HG02642 (cell line): ENCODE results near the gene POLR2B.
A peak's percentile ranks its signal among the peaks of the same experiment; 100 is the strongest.
"Not testable (repeated sequence)": the region's sequence is repeated elsewhere in the genome, so short reads cannot be mapped to it uniquely, and the experiment has no call there.

ENCODE experiments used
- ATAC-seq: cut with Tn5 transposase; IDR thresholded peaks from one replicate; pipeline ENCODE4 v1.9.1; 2021; ENCODE audit warnings: mild to moderate bottlenecking; ENCODE audit not compliant: unreplicated experiment, poor library complexity

The POLR2B gene

GRCh38 chr4:56981795-56982201, 3.1 kb downstream of the POLR2B start:
- ATAC-seq = no peak

GRCh38 chr4:56986192-56986591, 7.5 kb downstream of the POLR2B start:
- ATAC-seq = no peak

GRCh38 chr4:56986952-56987351, 8.3 kb downstream of the POLR2B start:
- ATAC-seq = no peak

DNA sequence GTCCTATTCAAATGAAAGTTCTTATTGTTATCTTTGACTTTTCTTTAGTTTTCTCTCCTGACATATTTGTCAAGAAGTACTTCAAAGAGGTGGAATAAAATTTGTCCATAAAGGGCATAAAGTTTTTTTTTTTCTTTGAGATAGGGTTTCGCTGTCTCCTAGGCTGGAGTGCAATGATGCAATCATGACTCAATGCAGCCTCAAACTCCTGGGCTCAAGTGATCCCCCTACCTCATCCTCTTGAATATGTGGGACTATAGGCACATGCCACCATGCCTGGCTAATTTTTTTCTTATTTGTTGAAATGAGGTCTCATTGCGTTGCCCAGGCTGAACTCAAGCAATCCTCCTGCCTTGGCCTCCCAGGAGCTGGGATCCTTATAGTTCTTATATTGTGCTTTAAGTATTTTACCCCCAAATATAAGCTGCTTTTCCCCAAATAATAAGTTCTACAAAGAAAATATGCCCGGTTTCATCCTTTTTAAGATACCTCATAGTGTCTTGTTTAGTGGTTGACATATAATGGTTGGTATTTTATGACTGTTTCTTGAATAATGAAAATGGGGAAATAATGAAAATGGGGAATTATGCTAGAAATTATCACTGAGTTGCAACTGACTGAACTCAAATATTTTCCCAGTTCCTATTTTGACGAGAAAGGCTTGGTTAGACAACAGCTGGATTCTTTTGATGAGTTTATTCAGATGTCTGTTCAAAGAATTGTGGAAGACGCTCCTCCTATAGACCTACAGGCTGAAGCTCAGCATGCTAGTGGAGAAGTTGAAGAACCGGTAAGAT, 11.6 kb downstream of the POLR2B start:
- no peak for ATAC-seq

- ATAC-seq = no peak
These were observed 16.8 kb downstream of the POLR2B start for GRCh38 chr4:56995525-56995924.

- ATAC-seq = no peak
These were observed 21.1 kb downstream of the POLR2B start for GRCh38 chr4:56999751-57000150.

GRCh38 chr4:57013543-57014120, 34.9 kb downstream of the POLR2B start:
- no peak for ATAC-seq

DNA sequence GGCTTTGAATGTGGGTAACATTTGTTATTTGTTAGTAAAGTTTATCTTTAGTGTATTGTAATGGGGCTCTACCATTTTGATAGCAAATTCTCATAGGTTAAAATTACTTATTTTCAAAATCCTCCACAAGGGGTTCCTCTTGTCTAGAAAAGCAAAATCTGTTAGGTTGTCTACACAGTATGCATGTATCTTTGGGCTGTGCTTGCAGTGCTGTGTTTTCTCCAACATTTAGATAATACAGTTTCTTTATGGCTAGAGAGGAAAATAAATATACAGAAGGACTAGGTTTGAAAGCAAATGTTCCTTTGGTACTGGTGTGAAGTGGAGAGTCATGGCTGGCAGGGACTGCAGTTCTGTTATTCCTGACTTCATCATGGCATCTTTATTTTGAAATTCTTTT, 40.3 kb downstream of the POLR2B start:
- ATAC-seq = no peak

GRCh38 chr4:57020467-57021101, 41.9 kb downstream of the POLR2B start:
- no peak for ATAC-seq

GRCh38 chr4:57023104-57023503, 44.4 kb downstream of the POLR2B start:
- ATAC-seq = no peak

DNA sequence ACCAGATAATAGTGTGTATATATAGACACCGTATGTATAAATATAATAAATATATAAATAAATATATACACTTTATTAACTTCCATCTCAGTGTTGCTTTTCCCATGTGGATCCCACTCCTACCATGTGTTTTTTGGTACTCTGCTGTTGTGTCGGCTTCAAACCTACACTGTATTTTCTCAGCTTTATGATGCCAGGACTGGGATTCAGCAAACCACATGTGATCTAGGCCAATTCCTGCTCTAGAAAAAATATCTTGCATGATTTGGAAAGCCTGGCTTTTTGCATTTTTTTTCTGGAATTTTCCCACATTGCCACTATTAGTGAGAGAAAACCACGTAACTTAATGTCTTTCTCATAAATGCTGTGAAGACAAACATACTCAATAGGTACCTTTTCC, 55.8 kb downstream of the POLR2B start:
- no peak for ATAC-seq

GRCh38 chr4:57037982-57038604, 59.4 kb downstream of the POLR2B start:
- ATAC-seq = peak; percentile 70

- no peak for ATAC-seq
These were observed 60.6 kb downstream of the POLR2B start for GRCh38 chr4:57039345-57039744.

- no peak for ATAC-seq
These were observed 61.8 kb downstream of the POLR2B start for GRCh38 chr4:57040510-57040909.

DNA sequence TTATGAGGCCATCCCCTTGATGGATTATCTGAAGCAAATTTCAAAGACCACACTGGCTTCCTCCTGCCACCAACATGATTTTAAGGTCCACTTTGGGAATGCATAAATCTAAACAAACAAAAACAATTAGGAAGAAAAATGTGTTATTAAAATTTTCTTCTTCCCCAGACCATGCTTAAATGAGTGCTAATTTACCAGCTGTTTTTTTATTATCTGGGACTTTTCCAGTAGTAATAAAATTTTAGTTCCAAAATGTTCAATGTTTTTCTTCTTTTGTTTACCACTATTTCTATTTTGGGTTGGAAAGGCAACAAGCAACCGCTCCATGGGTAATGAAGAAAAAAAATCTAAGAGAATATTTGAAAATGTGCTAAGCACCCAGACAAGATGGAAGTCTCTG, 62.3 kb downstream of the POLR2B start:
- ATAC-seq = no peak

- ATAC-seq = no peak
These were observed 64.0 kb downstream of the POLR2B start for GRCh38 chr4:57042711-57043169.

GRCh38 chr4:57043347-57044251, 64.9 kb downstream of the POLR2B start:
- no peak for ATAC-seq

DNA sequence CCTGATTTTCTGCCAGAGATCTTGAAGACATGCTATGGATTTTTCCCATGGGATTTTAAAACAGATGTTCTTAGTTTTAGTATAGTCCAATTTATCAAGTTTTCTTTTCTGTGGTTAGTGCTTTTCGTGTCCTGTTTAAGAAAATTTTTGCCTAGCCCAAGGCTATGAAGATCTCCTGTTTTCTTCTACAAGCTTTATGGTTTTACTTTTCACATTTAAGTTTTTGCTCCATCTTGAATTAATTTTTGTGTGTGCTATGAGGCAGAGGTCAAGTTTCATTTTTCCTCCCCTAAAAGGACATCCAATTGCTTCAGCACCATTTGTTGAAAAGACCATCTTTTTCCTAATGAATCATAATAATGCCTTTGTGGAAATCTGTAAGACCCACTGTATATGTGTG, 65.6 kb downstream of the POLR2B start:
- ATAC-seq = no peak

DNA sequence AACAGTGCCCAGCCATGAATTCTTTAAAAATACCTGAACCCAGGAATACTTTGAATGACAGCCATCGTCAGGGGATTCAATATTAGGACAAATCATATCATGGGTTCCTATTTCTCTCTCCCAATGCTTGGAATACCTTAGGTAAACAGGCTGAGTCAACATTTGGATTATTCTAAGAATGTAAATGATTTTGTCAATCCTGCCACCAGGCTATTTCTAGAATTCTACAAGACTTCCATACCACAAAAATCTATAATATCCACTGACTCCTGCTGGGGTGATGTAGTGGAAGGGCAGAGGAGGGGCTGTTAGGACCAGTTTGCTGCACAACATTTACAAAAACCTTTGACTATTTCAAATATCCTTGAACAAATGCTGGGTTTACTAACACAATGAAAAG, 66.3 kb downstream of the POLR2B start:
- no peak for ATAC-seq

DNA sequence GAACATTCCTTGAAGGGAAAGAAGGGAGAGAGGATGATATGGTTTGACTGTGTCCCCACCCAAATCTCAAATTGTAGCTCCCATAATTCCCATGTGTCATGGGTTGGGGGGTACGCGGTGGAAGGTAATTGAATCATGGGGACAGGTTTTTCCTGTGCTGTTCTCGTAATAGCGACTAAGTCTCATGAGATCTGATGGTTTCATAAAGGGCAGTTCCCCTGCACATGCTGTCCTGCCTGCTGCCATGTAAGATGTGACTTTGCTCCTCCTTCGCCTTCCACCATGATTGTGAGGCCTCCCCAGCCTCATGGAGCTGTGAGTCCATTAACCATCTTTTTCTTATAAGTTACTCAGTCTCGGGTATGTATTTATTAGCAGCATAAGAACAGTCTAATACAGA, 68.3 kb downstream of the POLR2B start:
- ATAC-seq = not testable (repeated sequence)
